Cardiac muscle cell (in vitro differentiated cells and primary cell): ENCODE measurements around the gene TM4SF1. TPM values are rescaled to one million over a fixed set of nuclear protein-coding genes. Genes with fewer than 3 reads are reported as not detected.
"Not testable (repeated sequence)": the region's sequence is repeated elsewhere in the genome, so short reads cannot be mapped to it uniquely, and the experiment has no call there.

Experiments used
- DNase-seq, 2 donors: peaks; one replicate each; pipeline versions ENCODE4 v3.0.0 to v3.0.0-alpha.2; 2010 to 2017; ENCODE audit warnings: low read depth in 1 of 2, low spot score in 1 of 2
- H3K27ac ChIP-seq: fragments of 200-600 bp; sonication (generic); 2 replicates; pipeline ENCODE4 v1.5.1; 2016
- H3K27me3 ChIP-seq: fragments of 200-600 bp; sonication (generic); 2 replicates; pipeline ENCODE4 v1.6.0; 2016; ENCODE audit warnings: control low read depth
- H3K36me3 ChIP-seq: fragments of 200-600 bp; sonication (generic); 2 replicates; pipeline ENCODE4 v1.5.1; 2016; ENCODE audit warnings: control low read depth
- H3K4me1 ChIP-seq: fragments of 200-600 bp; sonication (generic); 2 replicates; pipeline ENCODE4 v1.8.1; 2017; ENCODE audit warnings: low read depth, mild to moderate bottlenecking, mixed run types
- H3K4me3 ChIP-seq: fragments of 200-600 bp; sonication (generic); 2 replicates; pipeline ENCODE4 v1.5.1; 2016; ENCODE audit warnings: mild to moderate bottlenecking
- H3K9me3 ChIP-seq: fragments of 200-600 bp; sonication (generic); 2 replicates; pipeline ENCODE4 v1.5.1; 2017; ENCODE audit warnings: low read depth, mild to moderate bottlenecking, control low read depth
- polyA plus RNA-seq: library from polyadenylated mRNA; unstranded; fragments of >200 nt; fragmentation: Nextera tagmentation; extraction: Ambion mirVana; gene quantifications from 2 replicates; pipeline ENCODE4 v1.2.1, GENCODE V29; 2016
- total RNA-seq: library from RNA; depleted of rRNA; stranded (reverse); fragments of >200 nt; gene quantifications from 2 replicates; pipeline ENCODE4 v1.2.3, GENCODE V29; 2016
- TF ChIP-seq, protein P1 (sequence below): IDR thresholded peaks from 2 replicates; pipeline ENCODE4 v1.5.1; 2012; ENCODE audit warnings: low read depth, mild to moderate bottlenecking, low read length

TM4SF1 gene
- total and polyA plus RNA-seq, 2 experiments from 2014 or later, result 0.80 to 1.7 TPM

DNA sequence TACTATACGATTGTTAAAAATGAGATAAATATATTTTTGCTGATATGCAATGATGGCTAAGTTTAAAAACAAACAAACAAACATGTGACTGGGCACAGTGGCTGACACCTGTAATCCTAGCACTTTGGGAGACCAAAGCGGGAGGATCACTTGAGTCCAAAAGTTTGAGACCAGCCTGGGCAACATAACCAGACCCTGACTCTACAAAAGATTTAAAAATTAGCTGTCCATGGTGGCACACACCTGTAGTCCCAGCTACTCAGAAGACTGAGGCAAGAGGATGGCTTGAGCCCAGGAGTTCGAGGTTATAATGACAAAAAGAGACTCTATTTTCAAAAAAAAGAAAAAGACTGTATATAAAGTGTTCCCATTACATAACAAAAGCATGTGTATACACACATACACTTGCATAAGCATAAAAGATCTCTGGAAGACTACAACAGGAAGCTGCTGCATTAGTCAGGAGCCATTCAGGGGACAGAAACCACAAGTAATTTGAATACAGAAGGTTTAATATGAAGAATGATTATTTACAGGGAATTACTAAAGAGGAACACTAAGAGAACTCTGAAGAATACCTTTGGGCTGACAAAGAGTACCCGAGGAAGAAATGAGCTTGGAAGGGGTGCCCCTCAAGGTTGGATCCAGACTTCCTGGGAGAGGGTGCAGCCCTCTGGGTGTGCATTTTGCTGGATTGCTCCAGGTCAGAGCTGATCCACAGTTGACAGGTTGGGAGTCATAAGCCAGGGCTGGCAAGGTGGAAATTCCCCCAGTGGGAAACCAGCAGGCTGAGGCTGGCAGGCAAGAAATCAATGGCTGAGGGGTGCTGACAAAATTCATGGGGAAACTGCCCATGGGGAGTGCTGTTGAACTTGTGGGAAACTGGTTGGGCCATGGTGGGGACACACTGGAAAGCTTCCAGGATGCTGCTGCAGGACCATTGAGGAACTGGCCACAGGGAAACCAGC, 34.8 kb downstream of the TM4SF1 start:
- TF ChIP-seq, protein P1, sequence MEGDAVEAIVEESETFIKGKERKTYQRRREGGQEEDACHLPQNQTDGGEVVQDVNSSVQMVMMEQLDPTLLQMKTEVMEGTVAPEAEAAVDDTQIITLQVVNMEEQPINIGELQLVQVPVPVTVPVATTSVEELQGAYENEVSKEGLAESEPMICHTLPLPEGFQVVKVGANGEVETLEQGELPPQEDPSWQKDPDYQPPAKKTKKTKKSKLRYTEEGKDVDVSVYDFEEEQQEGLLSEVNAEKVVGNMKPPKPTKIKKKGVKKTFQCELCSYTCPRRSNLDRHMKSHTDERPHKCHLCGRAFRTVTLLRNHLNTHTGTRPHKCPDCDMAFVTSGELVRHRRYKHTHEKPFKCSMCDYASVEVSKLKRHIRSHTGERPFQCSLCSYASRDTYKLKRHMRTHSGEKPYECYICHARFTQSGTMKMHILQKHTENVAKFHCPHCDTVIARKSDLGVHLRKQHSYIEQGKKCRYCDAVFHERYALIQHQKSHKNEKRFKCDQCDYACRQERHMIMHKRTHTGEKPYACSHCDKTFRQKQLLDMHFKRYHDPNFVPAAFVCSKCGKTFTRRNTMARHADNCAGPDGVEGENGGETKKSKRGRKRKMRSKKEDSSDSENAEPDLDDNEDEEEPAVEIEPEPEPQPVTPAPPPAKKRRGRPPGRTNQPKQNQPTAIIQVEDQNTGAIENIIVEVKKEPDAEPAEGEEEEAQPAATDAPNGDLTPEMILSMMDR, result no peak
- no peak overlapping the region for H3K27ac ChIP-seq
- no peak overlapping the region for H3K4me3 ChIP-seq
- H3K9me3 ChIP-seq, result no peaks in the 10 kb centered on the region
- no peaks in the 10 kb centered on the region for H3K36me3 ChIP-seq
- no peaks in the 10 kb centered on the region for H3K4me1 ChIP-seq
- no peaks in the 10 kb centered on the region for H3K27me3 ChIP-seq
- peak in 1 of 2 donors; percentile 72 for DNase-seq

DNA sequence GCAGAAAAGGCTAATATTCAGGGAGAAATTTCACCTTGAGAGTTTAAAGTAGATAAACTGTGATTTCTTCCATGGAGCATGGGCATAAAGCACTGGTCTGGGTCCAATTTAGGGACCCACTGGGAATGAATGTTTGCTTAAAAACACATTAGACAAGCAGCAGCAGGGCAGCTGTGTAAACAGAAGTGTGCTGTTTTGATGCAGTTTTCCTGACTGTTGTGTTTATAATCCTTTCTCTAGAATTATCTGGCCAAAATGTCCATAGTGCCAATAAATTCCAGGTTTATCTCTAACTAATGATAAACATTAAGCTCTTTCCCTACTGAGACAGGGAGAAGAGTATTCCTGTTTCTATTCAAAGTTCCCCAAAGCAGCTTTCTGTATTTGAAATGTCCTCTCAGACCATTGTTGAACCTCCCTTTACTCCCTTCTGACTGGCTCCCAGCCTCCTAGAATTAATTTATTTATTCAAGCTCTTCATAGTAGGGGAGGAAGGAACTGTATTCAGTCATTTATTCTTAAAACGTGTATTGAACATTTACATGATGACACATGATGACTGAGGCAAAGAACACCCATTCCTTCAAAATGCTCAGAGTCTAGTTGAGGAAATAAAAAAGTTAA, 37.0 kb downstream of the TM4SF1 start:
- no peaks in the 10 kb centered on the region for H3K9me3 ChIP-seq
- TF ChIP-seq, protein P1, result no peak
- no peak overlapping the region for H3K4me3 ChIP-seq
- no peaks in the 10 kb centered on the region for H3K36me3 ChIP-seq
- H3K4me1 ChIP-seq, result no peaks in the 10 kb centered on the region
- peak in 1 of 2 donors; percentile 64 for DNase-seq
- no peak overlapping the region for H3K27ac ChIP-seq
- H3K27me3 ChIP-seq, result no peaks in the 10 kb centered on the region

DNA sequence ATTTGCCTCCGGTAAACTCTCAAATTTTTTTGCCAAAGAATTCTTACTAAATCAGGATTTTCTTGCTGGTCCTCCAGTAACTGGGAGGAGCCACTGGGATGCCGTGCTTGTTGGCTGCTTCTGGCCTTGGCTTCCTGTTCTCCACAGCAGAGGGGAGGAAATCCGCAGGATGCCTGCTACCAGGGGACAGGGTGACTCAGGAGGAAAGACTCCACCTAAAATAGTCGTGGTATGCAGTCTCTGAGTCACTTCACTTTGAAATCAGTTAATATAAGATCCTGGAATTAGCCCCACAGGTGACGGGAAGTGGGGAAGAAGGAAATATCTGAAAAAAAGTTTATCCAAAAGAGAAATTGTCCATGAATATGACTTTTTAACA, 37.5 kb downstream of the TM4SF1 start:
- TF ChIP-seq, protein P1, result no peak
- Histone ChIP-seq H3K4me1 (no peaks in the 10 kb centered on the region), H3K36me3 (no peaks in the 10 kb centered on the region), H3K9me3 (no peaks in the 10 kb centered on the region), H3K27me3 (no peaks in the 10 kb centered on the region), H3K27ac (no peak overlapping the region), H3K4me3 (no peak overlapping the region)
- DNase-seq, result peak in 1 of 2 donors; percentile 97

DNA sequence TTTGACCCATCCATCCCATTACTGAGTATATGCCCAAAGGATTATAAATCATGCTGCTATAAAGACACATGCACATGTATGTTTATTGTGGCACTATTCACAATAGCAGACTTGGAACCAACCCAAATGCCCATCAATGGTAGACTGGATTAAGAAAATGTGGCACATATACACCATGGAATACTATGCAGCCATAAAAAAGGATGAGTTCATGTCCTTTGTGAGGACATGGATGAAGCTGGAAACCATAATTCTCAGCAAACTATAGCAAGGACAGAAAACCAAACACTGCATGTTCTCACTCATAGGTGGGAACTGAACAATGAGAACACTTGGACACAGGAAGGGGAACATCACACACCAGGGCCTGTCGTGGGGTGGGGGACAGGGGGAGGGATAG, 40.0 kb downstream of the TM4SF1 start:
- not testable (repeated sequence) for H3K27ac ChIP-seq, H3K9me3 ChIP-seq, H3K4me1 ChIP-seq, H3K27me3 ChIP-seq, DNase-seq, H3K36me3 ChIP-seq, H3K4me3 ChIP-seq

DNA sequence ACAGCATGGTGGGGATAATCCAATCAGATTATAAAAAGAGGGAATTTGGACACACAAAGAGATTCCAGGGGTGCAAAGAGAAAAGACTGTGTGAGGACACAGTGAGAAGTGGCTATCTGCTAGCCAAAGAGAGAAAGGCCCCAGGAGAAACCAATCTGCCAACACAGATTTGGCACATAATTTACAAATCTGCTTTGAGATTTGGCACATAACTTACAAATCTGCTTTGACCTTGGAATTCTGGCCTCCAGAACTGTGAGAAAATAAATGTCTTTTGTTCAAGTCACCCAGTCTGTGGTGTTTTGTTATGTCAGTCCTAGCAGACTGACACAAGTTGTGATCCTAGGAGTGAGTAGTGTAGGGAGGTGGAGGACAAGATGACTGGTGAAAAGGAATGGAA, 40.5 kb downstream of the TM4SF1 start:
- TF ChIP-seq, protein P1, result no peak

More for the DNA sequence above, 40.5 kb downstream of the TM4SF1 start:
- Histone ChIP-seq H3K27me3 (no peaks in the 10 kb centered on the region), H3K4me1 (no peaks in the 10 kb centered on the region), H3K4me3 (no peak overlapping the region), H3K9me3 (no peaks in the 10 kb centered on the region), H3K27ac (no peak overlapping the region), H3K36me3 (no peaks in the 10 kb centered on the region)
- no peak for DNase-seq
